Parathyroid adenoma (tissue), 2 donors: ENCODE measurements around the gene FES.

ENCODE experiments used
- H2AFZ ChIP-seq: fragments of 300-600 bp; sonication (generic); one replicate; pipeline ENCODE4 v1.7.0; 2017; ENCODE audit warnings: antibody characterized with exemption, mild to moderate bottlenecking
- H3K27ac ChIP-seq: fragments of 300-600 bp; sonication (generic); one replicate; pipeline ENCODE4 v1.7.0; 2017
- H3K27me3 ChIP-seq: fragments of 300-600 bp; sonication (generic); one replicate; pipeline ENCODE4 v1.7.0; 2017; ENCODE audit warnings: low read length; ENCODE audit not compliant: control insufficient read depth, insufficient read depth
- H3K36me3 ChIP-seq: fragments of 300-600 bp; sonication (generic); one replicate; pipeline ENCODE4 v1.7.0; 2017; ENCODE audit warnings: low read length; ENCODE audit not compliant: control insufficient read depth, insufficient read depth
- H3K4me1 ChIP-seq: fragments of 300-600 bp; sonication (generic); one replicate; pipeline ENCODE4 v1.7.0; 2017; ENCODE audit warnings: control low read depth
- H3K4me2 ChIP-seq: fragments of 300-600 bp; sonication (generic); one replicate; pipeline ENCODE4 v1.7.0; 2017; ENCODE audit warnings: low read length
- H3K4me3 ChIP-seq: fragments of 300-600 bp; sonication (generic); one replicate; pipeline ENCODE4 v1.7.0; 2017; ENCODE audit warnings: low read depth, low read length
- H3K79me2 ChIP-seq: fragments of 300-600 bp; sonication (generic); one replicate; pipeline ENCODE4 v1.7.0; 2017; ENCODE audit warnings: control low read depth
- H3K9ac ChIP-seq: fragments of 300-600 bp; sonication (generic); one replicate; pipeline ENCODE4 v1.7.0; 2017; ENCODE audit warnings: mild to moderate bottlenecking
- H3K9me3 ChIP-seq: fragments of 300-600 bp; sonication (generic); one replicate; pipeline ENCODE4 v1.7.0; 2017; ENCODE audit warnings: low read length; ENCODE audit not compliant: control insufficient read depth
- CTCF ChIP-seq: fragments of 300-600 bp; sonication (generic); IDR thresholded peaks from one replicate; pipeline ENCODE4 v1.7.0; 2017; ENCODE audit warnings: antibody characterized with exemption, mild to moderate bottlenecking
- donor health status: primary hyperparathyroidism.

The FES gene

GRCh38 chr15:90939756-90940155 lies 55.5 kb downstream of the FES start:
- no peak overlapping the region for H3K27ac ChIP-seq

GRCh38 chr15:90941038-90941437 lies 56.7 kb downstream of the FES start:
- no peak for TF ChIP-seq CTCF
- no peak overlapping the region for H3K27ac ChIP-seq
- no peaks in the 10 kb centered on the region for H3K36me3 ChIP-seq
- no peaks in the 10 kb centered on the region for H3K4me1 ChIP-seq
- H2AFZ ChIP-seq = no peak overlapping the region
- no peaks in the 10 kb centered on the region for H3K9me3 ChIP-seq
- no peak overlapping the region for H3K4me3 ChIP-seq
- no peaks in the 10 kb centered on the region for H3K79me2 ChIP-seq
- no peak overlapping the region for H3K4me2 ChIP-seq
- H3K9ac ChIP-seq = no peak overlapping the region
- H3K27me3 ChIP-seq = no peaks in the 10 kb centered on the region

More at GRCh38 chr15:90939756-90940155, 55.5 kb downstream of the FES start:
- Histone ChIP-seq H3K4me1 (no peaks in the 10 kb centered on the region), H2AFZ (no peak overlapping the region), H3K79me2 (no peaks in the 10 kb centered on the region), H3K4me3 (no peak overlapping the region), H3K9ac (no peak overlapping the region), H3K36me3 (no peaks in the 10 kb centered on the region), H3K4me2 (no peak overlapping the region), H3K27me3 (no peaks in the 10 kb centered on the region), H3K9me3 (no peaks in the 10 kb centered on the region)
- TF ChIP-seq CTCF = no peak

- H3K27me3 ChIP-seq = no peaks in the 10 kb centered on the region
- H3K4me2 ChIP-seq = no peak overlapping the region
- H3K9ac ChIP-seq = no peak overlapping the region
- TF ChIP-seq CTCF = no peak
- H3K79me2 ChIP-seq = no peaks in the 10 kb centered on the region
- H2AFZ ChIP-seq = no peak overlapping the region
- H3K4me1 ChIP-seq = no peaks in the 10 kb centered on the region
- no peak overlapping the region for H3K27ac ChIP-seq
- H3K9me3 ChIP-seq = no peaks in the 10 kb centered on the region
- no peaks in the 10 kb centered on the region for H3K36me3 ChIP-seq
- no peak overlapping the region for H3K4me3 ChIP-seq
Observed at GRCh38 chr15:90942354-90943120, 58.2 kb downstream of the FES start.

- Histone ChIP-seq H3K9me3 (no peaks in the 10 kb centered on the region), H2AFZ (no peak overlapping the region), H3K9ac (no peak overlapping the region), H3K79me2 (no peaks in the 10 kb centered on the region), H3K4me3 (no peak overlapping the region), H3K36me3 (no peaks in the 10 kb centered on the region), H3K27me3 (no peaks in the 10 kb centered on the region), H3K4me2 (no peak overlapping the region), H3K27ac (no peak overlapping the region), H3K4me1 (no peaks in the 10 kb centered on the region)
- no peak for TF ChIP-seq CTCF
Observed at GRCh38 chr15:90945091-90945490, 60.8 kb downstream of the FES start.
